MCF 10A (cell line): Measurements from ENCODE around the gene BTF3L4. TPM values are rescaled to one million over a fixed set of nuclear protein-coding genes. Genes with fewer than 3 reads are reported as not detected.

Experiments
- BruUV-seq: library from RNA; stranded (reverse); fragments of 400-500 nt; replicated peaks from 2 replicates; lab custom pipeline; 2021; lab: Mats Ljungman, UMichigan
- CTCF ChIA-PET: fragments of 300-600 bp; sonication (Branson Sonifier 250); formaldehyde crosslinking; extraction: SDS; loops from one replicate; lab custom pipeline; 2021; ENCODE audit warnings: antibody characterized with exemption, inconsistent platforms; lab: Yijun Ruan, JAX
- POLR2A ChIA-PET: fragments of 300-600, 350-650 bp; sonication (Branson Sonifier 250); formaldehyde crosslinking; extraction: SDS; loops from one replicate; lab custom pipeline; 2020; ENCODE audit warnings: antibody characterized with exemption, inconsistent platforms; lab: Yijun Ruan, JAX
- DNase-seq: peaks from one replicate; pipeline ENCODE4 v3.0.0-alpha.2; 2018; ENCODE audit not compliant: unreplicated experiment
- H3K27ac Mint-ChIP-seq: one replicate; pipeline ENCODE4 v1.8.0; 2022; ENCODE audit warnings: mild to moderate bottlenecking, low read depth, mixed read lengths; ENCODE audit not compliant: unreplicated experiment
- H3K27me3 Mint-ChIP-seq: one replicate; pipeline ENCODE4 v1.8.0; 2022; ENCODE audit warnings: mixed read lengths; ENCODE audit not compliant: insufficient read depth, unreplicated experiment
- H3K36me3 Mint-ChIP-seq: one replicate; pipeline ENCODE4 v1.8.0; 2022; ENCODE audit warnings: mild to moderate bottlenecking, moderate library complexity, mixed read lengths; ENCODE audit not compliant: insufficient read depth, unreplicated experiment
- H3K4me1 Mint-ChIP-seq: one replicate; pipeline ENCODE4 v1.8.0; 2022; ENCODE audit warnings: mixed read lengths; ENCODE audit not compliant: insufficient read depth, unreplicated experiment
- H3K4me3 Mint-ChIP-seq: one replicate; pipeline ENCODE4 v1.8.0; 2022; ENCODE audit warnings: mild to moderate bottlenecking, moderate library complexity, mixed read lengths; ENCODE audit not compliant: unreplicated experiment
- H3K9me3 Mint-ChIP-seq: one replicate; pipeline ENCODE4 v1.8.0; 2022; ENCODE audit warnings: mixed read lengths; ENCODE audit not compliant: unreplicated experiment
- CTCF ChIP-seq: fragments of 200-600 bp; IDR thresholded peaks from one replicate; pipeline ENCODE4 v1.8.0; 2022; ENCODE audit warnings: antibody characterized with exemption, mild to moderate bottlenecking; ENCODE audit not compliant: unreplicated experiment
- intact Hi-C: fragments of 100-400 bp; cut with micrococcal nuclease; formaldehyde crosslinking; loops from 2 replicates; pipeline ENCODE4 v1.14.1; 2022
- total RNA-seq: library from RNA; stranded (reverse); gene quantifications from 2 replicates; pipeline ENCODE4 v1.2.3, GENCODE V29; 2022

BTF3L4 gene
- total RNA-seq, 1 experiment from 2014 or later = 76.0 TPM

GRCh38 chr1:52032124-52032784 lies 23.8 kb upstream of the BTF3L4 start:
- CTCF ChIA-PET = no interaction called here
- Mint-ChIP-seq H3K36me3 (peaks cover 13% of the 10 kb centered on the region), H3K4me3 (peak overlapping the region; percentile 89), H3K9me3 (no peaks in the 10 kb centered on the region), H3K27ac (peak overlapping the region; percentile 91), H3K4me1 (peaks cover 18% of the 10 kb centered on the region), H3K27me3 (no peaks in the 10 kb centered on the region)
- POLR2A ChIA-PET = interaction anchor here (0.6 to 3.9 kb wide), 14 partner anchors 10 to 337 kb away, joined by 3 to 73 read pairs (median 4); partner anchors contain the start of genes BTF3L4 and TXNDC12
- DNase-seq = peak; percentile 11
- intact Hi-C loops = no loop called here
- TSS peak; percentile 53 for BruUV-seq
- no peak for TF ChIP-seq CTCF

- CTCF ChIA-PET = interaction anchor here (0.5 to 0.6 kb wide), 2 partner anchors 22 to 1021 kb away, joined by 3 read pairs; no protein-coding TSS in a partner anchor
- TF ChIP-seq CTCF = no peak
- H3K4me3 Mint-ChIP-seq = peak overlapping the region; percentile 89
- POLR2A ChIA-PET = interaction anchor here (0.6 to 3.9 kb wide), 14 partner anchors 11 to 336 kb away, joined by 3 to 73 read pairs (median 6); partner anchors contain the start of genes BTF3L4 and TXNDC12
- H3K4me1 Mint-ChIP-seq = peaks cover 19% of the 10 kb centered on the region
- intact Hi-C loops = no loop called here
- H3K36me3 Mint-ChIP-seq = peaks cover 12% of the 10 kb centered on the region
- no peaks in the 10 kb centered on the region for H3K27me3 Mint-ChIP-seq
- H3K27ac Mint-ChIP-seq = peak overlapping the region; percentile 91
- DNase-seq = peak; percentile 46
- no TSS peak for BruUV-seq
- no peaks in the 10 kb centered on the region for H3K9me3 Mint-ChIP-seq
These were observed 23.3 kb upstream of the BTF3L4 start for GRCh38 chr1:52032785-52033131.

- no peaks in the 10 kb centered on the region for H3K9me3 Mint-ChIP-seq
- no peaks in the 10 kb centered on the region for H3K27me3 Mint-ChIP-seq
- H3K4me3 Mint-ChIP-seq = peak within 1 kb of the TSS; percentile 89
- intact Hi-C loops = no loop called here
- TF ChIP-seq CTCF = no peak
- DNase-seq = peak; percentile 79
- peaks cover 23% of the 10 kb centered on the region for H3K4me1 Mint-ChIP-seq
- POLR2A ChIA-PET = interaction anchor here (0.6 to 3.9 kb wide), 16 partner anchors 11 to 371 kb away, joined by 3 to 73 read pairs (median 5); partner anchors contain the start of genes BTF3L4, ORC1, PRPF38A and TXNDC12
- CTCF ChIA-PET = interaction anchor here (0.5 to 1.8 kb wide), 4 partner anchors 15 to 1022 kb away, joined by 3 to 5 read pairs (median 4); no protein-coding TSS in a partner anchor
- TSS peak; percentile 67 for BruUV-seq
- peak within 1 kb of the TSS; percentile 91 for H3K27ac Mint-ChIP-seq
- peaks cover 18% of the 10 kb centered on the region for H3K36me3 Mint-ChIP-seq
These were observed 22.7 kb upstream of the BTF3L4 start, which contains the start of gene KTI12 for GRCh38 chr1:52033190-52034049. KTI12 (minus strand) TSS chr1:52033810; CDS start chr1:52033761, 49 bp downstream.
